Heart right ventricle (tissue), 16 donors: ENCODE measurements around the gene TENM4. TPM values are rescaled to one million over a fixed set of nuclear protein-coding genes. Genes with fewer than 3 reads are reported as not detected.

Experiments
- ATAC-seq, 8 donors: fragments of 200-7000 bp; cut with Tn5 transposase; one replicate each; pipeline ENCODE4 v1.9.1; 2020; ENCODE audit warnings: mild to moderate bottlenecking in 8 of 8, moderate library complexity in 8 of 8, moderate number of reproducible peaks in 1 of 8
- DNase-seq, 2 donors: peaks; one replicate each; pipeline ENCODE4 v3.0.0-alpha.2; 2020
- H3K27ac ChIP-seq, 10 donors: fragments of 200-600 bp; sonication (generic) in 2 of 10; one replicate each; pipeline versions ENCODE4 v1.5.0 to v1.8.0; 2020 to 2022; ENCODE audit warnings: mild to moderate bottlenecking in 3 of 10
- H3K27me3 ChIP-seq, 7 donors: fragments of 200-600 bp; one replicate each; pipeline ENCODE4 v1.8.0; 2021 to 2022; ENCODE audit warnings: mild to moderate bottlenecking in 2 of 7
- H3K36me3 ChIP-seq, 9 donors: fragments of 200-600 bp; sonication (generic) in 1 of 9; one replicate each; pipeline versions ENCODE4 v1.5.0 to v1.8.0; 2020 to 2022; ENCODE audit warnings: mild to moderate bottlenecking in 2 of 9
- H3K4me1 ChIP-seq, 9 donors: fragments of 200-600 bp; sonication (generic) in 1 of 9; one replicate each; pipeline versions ENCODE4 v1.5.0 to v1.8.0; 2020 to 2022; ENCODE audit warnings: mild to moderate bottlenecking in 4 of 9
- H3K4me3 ChIP-seq, 10 donors: fragments of 200-600 bp; sonication (generic) in 2 of 10; one replicate each; pipeline versions ENCODE4 v1.5.0 to v1.8.0; 2020 to 2022; ENCODE audit warnings: mild to moderate bottlenecking in 7 of 10, moderate library complexity in 2 of 10
- H3K9me3 ChIP-seq, 11 donors: fragments of 200-600 bp in 10 of 11; sonication (generic) in 2 of 11; one replicate each; pipeline versions ENCODE4 v1.5.0 to v1.8.0; 2013 to 2022; ENCODE audit warnings: mild to moderate bottlenecking in 2 of 11, control low read depth in 1 of 11, moderate library complexity in 1 of 11
- WGBS, 2 donors: extraction: QIAGEN DNeasy Blood & Tissue Kit; methylation state at CpG; one replicate each; pipeline ENCODE4 v1.1.7; 2013; ENCODE audit warnings: inconsistent platforms in 1 of 2; 5-methylcytosine and 5-hydroxymethylcytosine counted together
- intact Hi-C, 10 donors: fragments of 100-400 bp; cut with DNase I; formaldehyde crosslinking; loops; one replicate each; pipeline versions ENCODE4 v1.11.1 to v1.14.2; 2022
- polyA plus RNA-seq, 2 donors: library from polyadenylated mRNA; stranded (reverse); fragments of 200-250 nt; gene quantifications; one replicate each; pipeline ENCODE4 v1.2.3, GENCODE V29; 2013
- total RNA-seq, 10 donors: library from RNA; stranded (reverse); fragmentation: NEBNext Ultra II Directional in 3 of 10; extraction: Animal tissue kit (Norgen Biotek cat#: 25700) in 3 of 10; gene quantifications; one replicate each; pipeline versions ENCODE4 v1.2.1 to v1.2.4, GENCODE V29; 2021 to 2023
- TF ChIP-seq, protein P1 (sequence below), 9 donors: fragments of 200-600 bp; sonication (generic) in 2 of 9; IDR thresholded peaks; one replicate each; pipeline versions ENCODE4 v1.5.0 to v1.8.0; 2021 to 2022; ENCODE audit warnings: antibody characterized with exemption in 9 of 9, mild to moderate bottlenecking in 5 of 9, moderate library complexity in 1 of 9
- donor health status: Arrhythmogenic right ventricular cardiomyopathy.
- donor health status: ischemic (EF 13 %, LVEDD 7.1; RV severe dilation, severe dysfunction).
- donor health status: healthy with polysubstance abuse.
- donor health status: DM: no; HTN: yes; CAD: no.
- donor health status: DM: no; HTN: no; CAD: no.
- donor health status: ischemic (EF 25% LVEDD 6.9; RV normal size, moderate dysfunction).
- donor health status: ischemic (EF 25% LVEDD 5.7; RV mildly dilated, moderate dysfunction).
- donor health status: healthy.
- donor health status: DM: yes; HTN: yes; CAD: no.
- donor health status: Ischemic cardiomyopathy.
- donor health status: ischemic (EF 35%, LVEDD 5.7; RV mildly dilated, moderate dysfunction).
- donor health status: nonischemic (EF 11% LVEDD 7.7; RV severe dilation, severe dysfunction).
- donor health status: DM: yes; HTN: yes; CAD: no.
- donor health status: PGD.
- donor health status: ischemic (EF 29% LVEDD 5.4; RV normal size, mild dysfunction).
- donor health status: nonischemic (EF 23%, LVEDD 6.1; RV moderate dilation, normal function).

The TENM4 gene
- total and polyA plus RNA-seq, 12 donors: 0.10 to 3.6 (median 0.91) TPM

DNA sequence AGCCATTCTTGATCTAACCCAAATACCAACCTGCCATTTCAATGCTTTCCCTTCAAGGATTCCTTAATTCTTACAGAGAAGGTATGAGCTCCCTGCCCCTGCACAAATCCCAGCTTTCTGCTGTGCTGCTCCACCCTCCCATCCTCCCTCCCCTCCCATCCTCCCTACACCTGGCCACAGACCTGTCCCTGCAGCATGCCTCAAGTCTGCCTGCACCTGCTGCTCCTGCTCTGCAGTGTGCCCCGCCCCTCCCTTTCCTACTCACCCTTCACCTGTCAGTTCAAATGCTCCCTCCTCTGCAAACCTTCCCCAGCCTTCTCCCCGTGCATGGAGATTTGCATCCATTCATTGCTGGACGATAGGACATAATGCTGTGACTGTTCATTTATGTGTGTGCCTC, 726.3 kb downstream of the TENM4 start:
- H3K36me3 ChIP-seq: no peaks in the 10 kb centered on the region
- intact Hi-C loops: loop anchor here in 3 of 10 donors (10.0 kb wide), 2 partner anchors 50 to 70 kb away; no protein-coding TSS in a partner anchor

DNA sequence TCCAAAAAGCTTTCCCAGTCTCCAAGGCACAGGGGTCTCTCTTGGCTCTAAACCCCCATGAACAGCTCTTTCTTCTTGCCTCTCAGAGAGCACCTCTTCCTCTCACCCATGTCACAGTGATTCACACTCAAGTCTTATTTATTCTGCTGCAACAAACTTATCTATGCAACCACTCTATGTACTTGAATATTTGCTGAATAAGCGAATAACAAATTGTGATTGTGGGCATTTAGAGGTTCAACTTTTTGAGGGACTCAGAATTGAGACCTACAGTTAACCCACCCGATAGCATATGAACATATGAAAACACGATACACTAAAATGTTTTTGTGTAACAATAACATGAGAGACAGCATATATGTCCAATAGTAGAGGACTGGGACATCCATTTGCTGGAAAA, 729.1 kb downstream of the TENM4 start:
- no peak for DNase-seq
- TF ChIP-seq, protein P1, sequence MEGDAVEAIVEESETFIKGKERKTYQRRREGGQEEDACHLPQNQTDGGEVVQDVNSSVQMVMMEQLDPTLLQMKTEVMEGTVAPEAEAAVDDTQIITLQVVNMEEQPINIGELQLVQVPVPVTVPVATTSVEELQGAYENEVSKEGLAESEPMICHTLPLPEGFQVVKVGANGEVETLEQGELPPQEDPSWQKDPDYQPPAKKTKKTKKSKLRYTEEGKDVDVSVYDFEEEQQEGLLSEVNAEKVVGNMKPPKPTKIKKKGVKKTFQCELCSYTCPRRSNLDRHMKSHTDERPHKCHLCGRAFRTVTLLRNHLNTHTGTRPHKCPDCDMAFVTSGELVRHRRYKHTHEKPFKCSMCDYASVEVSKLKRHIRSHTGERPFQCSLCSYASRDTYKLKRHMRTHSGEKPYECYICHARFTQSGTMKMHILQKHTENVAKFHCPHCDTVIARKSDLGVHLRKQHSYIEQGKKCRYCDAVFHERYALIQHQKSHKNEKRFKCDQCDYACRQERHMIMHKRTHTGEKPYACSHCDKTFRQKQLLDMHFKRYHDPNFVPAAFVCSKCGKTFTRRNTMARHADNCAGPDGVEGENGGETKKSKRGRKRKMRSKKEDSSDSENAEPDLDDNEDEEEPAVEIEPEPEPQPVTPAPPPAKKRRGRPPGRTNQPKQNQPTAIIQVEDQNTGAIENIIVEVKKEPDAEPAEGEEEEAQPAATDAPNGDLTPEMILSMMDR (IDR thresholded peaks at IDR 0.05): no peak
- Histone ChIP-seq H3K9me3 (no peaks in the 10 kb centered on the region), H3K36me3 (no peaks in the 10 kb centered on the region), H3K4me1 (no peaks in the 10 kb centered on the region), H3K27ac (no peak overlapping the region), H3K27me3 (peaks cover 0 to 6% (median 0%) of the 10 kb centered on the region in 7 donors), H3K4me3 (no peak overlapping the region)
- 90 to 92% methylated on average over 3 of the region's 3 CpGs for WGBS, 2 donors
- intact Hi-C loops: loop anchor here in 3 of 10 donors (10.0 kb wide), 2 partner anchors 47 to 67 kb away; no protein-coding TSS in a partner anchor
- ATAC-seq: no peak

More for the DNA sequence above, 726.3 kb downstream of the TENM4 start:
- Histone ChIP-seq H3K27me3 (peaks cover 0 to 6% (median 0%) of the 10 kb centered on the region in 7 donors), H3K27ac (no peak overlapping the region), H3K4me1 (no peaks in the 10 kb centered on the region), H3K4me3 (no peak overlapping the region), H3K9me3 (no peaks in the 10 kb centered on the region)
- TF ChIP-seq, protein P1 (IDR thresholded peaks at IDR 0.05): no peak
- ATAC-seq (peak in 1 of 8 donors; percentile 29), DNase-seq (no peak)
- WGBS, 2 donors: 58% methylated on average over 3 of the region's 3 CpGs

DNA sequence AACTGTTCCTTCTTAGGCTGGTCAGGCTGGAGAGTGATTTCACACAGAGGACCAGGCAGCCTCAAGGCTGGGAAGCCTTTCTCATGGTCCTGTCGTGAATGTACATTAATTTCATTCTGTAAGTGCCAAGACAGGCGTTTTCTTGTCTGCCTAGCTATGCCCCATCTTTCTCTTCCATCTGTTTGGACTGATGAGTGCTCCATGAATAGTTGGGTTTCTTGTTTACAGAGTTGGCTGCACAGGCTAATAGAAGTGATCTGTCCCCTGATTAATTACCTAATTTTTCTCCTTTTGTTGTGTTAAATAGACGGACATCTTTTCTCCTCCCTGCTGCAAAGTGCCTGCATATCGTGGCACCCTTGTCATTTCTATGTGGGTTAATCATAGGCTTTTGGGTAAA, 730.4 kb downstream of the TENM4 start:
- Histone ChIP-seq H3K4me3 (no peak overlapping the region), H3K36me3 (no peaks in the 10 kb centered on the region), H3K4me1 (no peaks in the 10 kb centered on the region), H3K9me3 (no peaks in the 10 kb centered on the region), H3K27ac (no peak overlapping the region), H3K27me3 (peaks cover 0 to 6% (median 0%) of the 10 kb centered on the region in 7 donors)
- TF ChIP-seq, protein P1 (IDR thresholded peaks at IDR 0.05): no peak
- WGBS, 2 donors: 79 to 88% methylated on average over 4 of the region's 4 CpGs
- intact Hi-C loops: loop anchor here in 3 of 10 donors (10.0 kb wide), 2 partner anchors 46 to 66 kb away; no protein-coding TSS in a partner anchor
- no peak for DNase-seq
- no peak for ATAC-seq

DNA sequence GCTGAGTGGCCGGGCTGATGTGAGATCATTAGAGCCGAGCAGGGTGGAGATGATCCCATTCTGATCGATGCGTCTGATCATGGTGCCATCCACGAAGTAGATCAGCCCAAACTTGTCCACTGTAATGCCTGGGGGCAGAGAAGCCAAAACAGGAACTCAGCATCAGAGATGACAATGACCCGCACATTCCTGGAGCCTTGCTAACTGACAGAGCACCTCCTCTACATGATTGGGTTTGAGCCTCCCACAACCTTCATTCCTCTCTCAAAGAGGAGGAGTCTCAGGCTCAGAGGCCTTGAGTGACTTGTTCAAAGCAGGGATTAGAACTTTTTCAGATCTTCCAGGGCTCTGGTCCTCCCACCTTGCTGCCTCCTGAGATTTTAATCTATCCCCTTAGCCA, 732.4 kb downstream of the TENM4 start:
- WGBS, 2 donors: 89 to 93% methylated on average over 6 of the region's 6 CpGs
- intact Hi-C loops: no loop called here
- no peaks in the 10 kb centered on the region for H3K36me3 ChIP-seq
- no peak overlapping the region for H3K27ac ChIP-seq
- H3K27me3 ChIP-seq: no peaks in the 10 kb centered on the region
- TF ChIP-seq, protein P1 (IDR thresholded peaks at IDR 0.05): no peak
- H3K4me3 ChIP-seq: no peak overlapping the region
- no peaks in the 10 kb centered on the region for H3K9me3 ChIP-seq
- H3K4me1 ChIP-seq: no peaks in the 10 kb centered on the region
- ATAC-seq (no peak), DNase-seq (no peak)
